NCI-H446 (cell line): ENCODE data around the gene VMP1.
"Not testable (repeated sequence)": the region's sequence is repeated elsewhere in the genome, so short reads cannot be mapped to it uniquely, and the experiment has no call there.

ENCODE experiments used
- DNase-seq, 2 experiments: peaks; one replicate each; lab custom pipeline; 2025; lab: John Stamatoyannopoulos, UW

Gene VMP1

DNA sequence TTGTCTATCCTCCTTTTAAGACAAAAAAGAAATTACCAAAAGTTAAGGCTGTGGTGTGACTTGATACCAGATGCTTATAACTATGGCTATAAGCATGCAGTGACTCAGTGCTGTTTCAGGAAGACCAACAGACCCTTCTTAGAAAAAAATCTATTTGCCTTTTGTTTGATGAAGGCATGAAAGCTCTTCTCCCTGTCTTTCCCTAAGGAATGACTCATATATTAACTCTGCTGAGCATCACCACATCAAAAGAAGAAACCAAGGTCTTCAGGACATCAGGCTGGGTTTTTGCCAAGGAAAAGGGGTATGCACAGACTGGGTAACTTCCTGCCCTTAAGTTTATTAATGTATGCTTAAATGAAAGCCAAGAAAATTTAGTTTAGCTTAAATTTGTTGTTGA, 47.1 kb downstream of the VMP1 start:
- DNase-seq, result peak in 1 of 2 experiments; percentile 5

DNA sequence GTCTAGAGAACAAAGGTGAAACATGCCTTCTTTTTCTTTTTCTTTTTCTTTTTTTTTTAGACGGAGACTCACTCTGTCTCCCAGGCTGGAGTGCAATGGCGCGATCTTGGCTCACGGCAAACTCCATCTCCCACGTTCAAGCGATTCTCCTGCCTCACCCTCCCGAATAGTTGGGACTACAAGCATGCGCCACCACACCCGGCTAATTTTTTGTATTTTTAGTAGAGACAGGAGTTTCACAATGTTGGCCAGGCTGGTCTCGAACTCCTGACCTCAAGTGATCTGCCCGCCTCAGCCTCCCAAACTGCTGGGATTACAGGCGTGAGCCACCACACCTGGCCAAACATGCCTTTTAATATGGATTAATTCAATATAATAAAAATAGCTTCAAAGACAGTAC, 47.6 kb downstream of the VMP1 start:
- DNase-seq, result not testable (repeated sequence)

DNA sequence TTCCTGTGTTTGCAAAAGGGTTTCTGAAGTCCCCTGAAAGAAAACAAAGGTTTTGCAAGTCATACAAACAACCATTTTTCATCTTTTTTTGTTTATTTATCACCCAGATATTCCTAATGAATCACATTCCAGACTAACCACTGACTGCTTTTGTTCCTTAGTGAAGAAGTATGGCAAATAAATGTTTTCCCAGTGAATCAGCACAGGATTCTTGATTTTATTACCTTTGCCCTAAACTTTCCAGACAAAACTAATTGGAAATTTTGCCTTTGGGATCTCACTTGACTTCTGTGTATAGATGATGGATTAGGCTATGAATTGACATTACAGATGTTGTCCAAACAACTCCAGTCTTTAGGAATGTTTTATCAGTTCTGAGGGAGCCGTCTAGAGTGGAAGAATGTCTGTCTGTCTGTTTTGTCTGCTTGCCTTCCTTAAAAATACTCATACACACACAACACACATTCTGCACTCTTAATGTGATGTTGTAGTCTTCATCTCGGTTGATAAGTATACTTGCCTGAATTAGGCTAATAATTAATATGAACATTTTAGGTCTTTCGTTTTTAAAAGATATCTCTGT, 48.9 kb downstream of the VMP1 start:
- DNase-seq, result no peak

DNA sequence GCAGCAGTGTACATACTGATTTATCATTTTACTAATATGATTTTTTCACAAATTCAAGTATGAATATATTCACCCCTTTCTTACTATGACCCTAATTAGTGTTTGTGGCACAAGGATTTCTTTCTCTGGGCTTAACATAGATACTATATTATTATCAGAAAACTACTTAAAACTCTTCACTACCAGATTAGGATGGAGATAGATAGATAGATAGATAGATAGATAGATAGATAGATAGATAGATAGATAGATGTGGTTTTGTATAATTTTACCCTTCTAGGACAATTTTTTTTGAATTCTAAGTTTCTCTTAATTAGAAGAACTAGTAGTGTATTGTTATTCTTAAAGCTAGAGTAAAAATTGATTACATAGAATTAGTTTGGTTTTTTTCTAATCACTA, 49.6 kb downstream of the VMP1 start:
- DNase-seq, result no peak

DNA sequence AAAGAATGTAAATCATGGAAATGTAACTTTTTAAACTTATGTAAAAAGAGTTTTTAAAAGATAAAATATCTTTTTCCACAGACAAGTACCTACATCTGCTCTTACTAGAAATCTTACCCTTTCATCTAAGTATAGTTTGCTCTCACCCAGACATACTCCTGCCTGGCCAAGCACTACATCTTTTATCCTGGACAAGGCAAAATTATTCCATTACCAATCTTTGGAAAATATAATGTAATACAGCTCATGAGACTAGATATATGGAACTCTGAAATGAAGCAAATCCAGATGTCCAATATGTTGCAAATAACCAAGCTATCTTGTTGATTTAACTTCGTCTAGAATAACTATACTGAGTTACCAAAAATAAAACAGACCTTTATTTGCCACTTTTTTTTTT, 50.0 kb downstream of the VMP1 start:
- no peak for DNase-seq

DNA sequence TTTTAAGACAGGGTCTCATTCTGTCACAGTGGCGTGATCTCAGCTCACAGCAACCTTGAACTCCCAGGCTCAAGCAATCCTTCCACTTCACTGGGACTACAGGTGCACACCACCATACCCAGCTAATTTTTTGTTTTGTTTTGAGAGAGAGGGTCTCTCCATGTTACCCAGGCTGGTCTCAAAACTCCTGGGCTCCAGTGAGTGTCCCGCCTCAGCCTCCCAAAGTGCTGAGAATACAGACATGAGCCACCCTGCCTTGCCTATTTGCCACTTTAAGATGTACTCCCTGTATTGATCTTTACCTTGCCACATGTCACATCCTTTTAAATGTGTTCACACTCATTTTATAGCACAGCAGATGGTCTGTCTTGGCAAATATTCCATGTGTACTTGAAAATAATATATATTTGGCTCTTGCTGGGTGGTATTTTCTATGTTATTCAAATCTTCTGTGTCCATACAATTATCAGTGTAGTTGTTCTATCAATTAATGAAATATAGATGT, 50.5 kb downstream of the VMP1 start:
- peak in 1 of 2 experiments; percentile 37 for DNase-seq

DNA sequence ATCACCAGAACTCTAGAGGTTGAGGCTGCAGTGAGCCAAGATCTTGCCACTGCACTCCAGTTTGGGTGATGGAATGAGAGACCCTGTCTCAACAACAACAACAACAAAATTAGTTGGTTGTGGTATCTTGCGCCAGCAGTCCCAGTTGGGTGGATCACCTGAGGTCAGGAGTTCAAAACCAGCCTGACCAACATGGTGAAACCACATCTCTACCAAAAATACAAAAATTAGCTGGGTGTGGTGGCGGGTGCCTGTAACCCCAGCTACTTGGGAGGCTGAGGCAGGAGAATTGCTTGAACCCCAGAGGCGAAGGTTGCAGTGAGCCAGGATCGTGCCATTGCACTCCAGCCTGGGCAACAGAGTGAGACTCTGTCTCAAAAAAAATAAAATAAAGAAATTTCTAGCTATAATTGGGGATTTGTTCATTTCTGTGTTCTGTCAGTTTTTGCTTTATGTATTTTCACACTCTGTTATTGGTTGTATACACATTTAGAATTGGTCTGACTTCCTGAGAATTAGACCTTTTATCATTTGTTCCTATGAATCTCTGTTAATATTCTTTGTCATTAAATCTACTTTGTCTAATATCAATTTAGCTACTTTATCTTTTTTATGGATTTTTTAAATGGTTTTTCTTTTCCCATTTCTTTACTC, 51.7 kb downstream of the VMP1 start:
- DNase-seq, result not testable (repeated sequence)

DNA sequence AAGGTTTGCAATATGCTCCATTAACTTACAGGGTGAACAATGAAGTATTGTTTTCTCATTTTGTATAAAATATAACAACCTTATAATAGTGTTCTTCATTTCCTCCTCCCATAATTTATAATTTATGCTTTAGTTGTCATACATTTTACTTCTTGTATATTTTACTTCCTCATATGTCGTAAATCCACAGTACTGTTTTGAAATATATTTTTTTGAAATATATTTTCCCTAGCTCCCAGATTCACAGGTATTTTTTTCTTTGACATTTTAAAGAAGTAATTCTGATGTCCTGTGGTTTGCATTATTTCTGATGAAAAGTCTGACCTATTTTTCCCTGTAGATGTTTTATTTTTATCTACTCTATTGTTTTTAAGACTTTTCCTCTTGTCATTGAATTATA, 52.7 kb downstream of the VMP1 start:
- DNase-seq, result no peak

DNA sequence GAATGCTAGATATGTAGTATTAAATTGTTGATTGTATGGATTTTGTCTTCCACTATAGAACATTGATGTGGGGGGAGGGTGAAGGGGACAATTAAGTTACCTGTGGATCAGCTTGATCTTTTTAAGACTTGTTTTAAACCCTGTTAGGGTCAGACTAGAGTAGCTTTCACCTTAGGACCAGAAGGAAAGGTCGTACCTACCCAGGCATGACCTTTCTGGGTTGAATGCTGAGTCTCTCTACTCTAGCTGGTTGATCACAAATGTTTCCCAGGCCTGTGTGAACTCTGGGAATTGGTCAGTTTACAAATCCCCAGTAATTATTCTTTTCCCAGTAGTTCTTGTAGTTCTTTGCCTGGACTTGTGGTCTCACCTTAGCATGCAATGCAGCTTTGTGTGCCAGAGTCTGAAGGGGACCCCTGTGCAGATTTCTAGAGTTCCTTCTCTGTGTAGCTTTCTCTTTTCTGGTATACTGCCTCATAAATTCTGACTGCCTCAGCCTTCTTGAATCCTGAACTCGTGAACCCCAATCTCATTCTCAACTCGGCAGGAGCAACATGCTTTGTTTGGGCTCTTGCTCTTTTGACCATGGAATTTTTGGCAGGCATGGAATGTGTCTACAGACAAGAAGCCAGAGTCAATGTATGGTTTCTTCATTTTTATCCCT, 54.1 kb downstream of the VMP1 start:
- DNase-seq, result no peak

DNA sequence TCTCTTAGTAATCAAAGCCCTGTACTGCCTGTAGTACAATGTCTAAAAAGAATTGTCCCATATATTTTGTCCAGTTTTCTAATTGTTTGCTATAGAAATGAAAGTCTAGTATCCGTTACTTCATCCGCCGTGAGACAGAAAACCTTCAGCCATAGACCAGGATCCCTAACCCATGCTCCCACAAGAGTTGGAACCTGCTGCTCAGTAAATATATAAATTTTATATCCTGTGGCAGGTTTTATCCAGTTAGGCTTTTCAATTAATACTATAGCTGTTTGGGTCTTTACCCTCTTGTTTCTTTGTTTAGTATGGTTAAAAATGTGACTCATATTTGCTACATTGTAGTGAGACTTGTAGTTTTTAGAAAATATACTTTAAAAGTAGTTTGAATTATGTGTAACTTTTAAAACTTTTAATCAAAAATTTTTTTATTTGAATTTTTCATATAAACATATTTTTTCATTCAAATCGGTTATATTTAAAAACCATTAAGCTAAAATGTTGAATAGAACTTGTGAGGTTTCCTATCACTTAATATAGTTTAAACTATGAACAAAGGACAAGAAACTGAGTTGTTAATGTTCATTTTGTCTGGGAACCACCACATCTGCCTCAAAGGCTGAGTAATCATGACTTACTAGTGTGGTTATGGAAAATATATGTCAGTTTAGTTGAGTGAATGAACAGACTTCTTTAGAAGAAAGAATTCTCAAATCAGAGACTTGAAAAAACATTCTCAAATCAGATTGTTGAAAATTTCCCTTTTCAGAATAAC, 54.8 kb downstream of the VMP1 start:
- no peak for DNase-seq

DNA sequence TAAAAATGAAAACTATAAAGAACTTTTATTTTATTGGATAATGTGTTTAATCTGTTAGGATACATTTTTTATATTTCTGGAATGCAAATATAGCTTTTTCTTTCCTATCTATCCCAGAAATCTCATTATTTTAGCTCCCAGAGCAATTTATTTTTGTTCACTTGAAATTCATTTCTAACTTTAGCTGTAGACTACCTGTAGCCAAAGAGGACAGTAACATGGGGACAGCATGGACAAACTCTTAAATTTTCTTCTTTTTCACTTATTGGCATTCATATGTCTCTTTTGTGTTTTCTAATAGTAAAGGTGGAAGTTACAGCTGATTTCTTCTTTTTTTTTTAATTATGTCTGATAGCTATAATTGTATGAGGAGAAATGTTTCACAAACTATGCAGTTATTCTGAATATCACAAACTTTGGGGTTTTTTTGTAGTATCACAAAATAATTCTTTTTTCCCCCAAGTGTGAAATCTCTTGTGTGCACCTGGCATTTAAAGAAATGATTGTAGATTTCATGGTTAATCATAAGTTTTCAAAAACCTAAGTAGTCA, 55.4 kb downstream of the VMP1 start:
- no peak for DNase-seq

DNA sequence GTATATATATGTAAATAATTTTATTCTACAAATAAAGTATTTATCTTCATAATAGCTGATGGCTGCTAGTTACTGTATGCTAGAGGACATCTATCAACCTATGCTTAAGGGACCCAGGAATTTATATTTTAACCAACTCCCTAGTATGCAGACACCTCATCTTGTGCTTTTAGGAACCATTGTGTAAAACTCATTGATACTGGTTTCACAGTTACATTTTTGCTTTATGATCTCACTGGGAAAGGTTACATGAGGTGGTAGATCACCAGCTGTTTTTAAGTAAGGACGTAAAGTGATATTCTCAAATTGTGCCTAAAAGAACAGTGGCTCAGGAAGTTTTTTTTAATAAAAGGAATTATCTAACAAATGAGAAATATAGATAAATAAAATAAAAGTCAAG, 56.4 kb downstream of the VMP1 start:
- DNase-seq, result no peak

DNA sequence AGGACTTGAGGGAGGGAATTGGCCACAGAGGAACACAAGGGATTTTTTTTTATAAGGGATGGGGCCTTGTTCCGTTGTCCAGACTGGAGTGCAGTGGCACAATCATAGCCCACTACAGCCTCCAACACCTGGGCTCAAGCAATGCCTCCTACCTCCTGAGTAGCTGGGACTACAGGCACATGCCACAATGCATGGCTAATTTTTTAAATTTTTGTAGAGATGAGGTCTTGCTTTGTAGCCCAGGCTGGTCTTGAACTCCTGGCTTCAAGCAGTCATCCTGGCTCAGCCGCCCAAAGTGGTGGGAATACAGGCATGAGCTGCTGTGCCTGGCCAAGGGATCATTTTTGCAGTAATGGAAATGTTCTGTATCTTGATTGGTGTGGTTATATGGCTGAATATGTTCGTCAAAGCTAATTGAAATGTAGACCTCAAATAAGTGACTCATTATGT, 56.9 kb downstream of the VMP1 start:
- DNase-seq, result no peak

DNA sequence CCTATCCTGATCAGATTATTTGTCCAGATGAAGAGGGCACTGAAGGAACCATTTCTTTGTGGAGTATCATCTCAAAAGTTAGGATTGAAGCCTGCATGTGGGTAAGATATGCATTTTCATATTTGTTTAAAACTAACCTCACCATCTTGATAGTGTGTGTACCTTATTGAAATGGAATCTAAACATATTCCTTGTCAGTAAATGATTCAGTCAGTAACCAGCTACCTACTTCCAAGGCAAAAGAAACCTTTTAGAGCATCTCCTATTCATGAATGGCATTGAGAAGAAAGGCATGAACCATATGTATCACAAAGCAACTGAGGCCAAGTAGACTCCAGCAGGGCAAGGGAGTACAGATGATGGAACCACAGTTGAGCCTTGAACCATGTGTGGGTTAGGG, 57.6 kb downstream of the VMP1 start:
- DNase-seq, result no peak

DNA sequence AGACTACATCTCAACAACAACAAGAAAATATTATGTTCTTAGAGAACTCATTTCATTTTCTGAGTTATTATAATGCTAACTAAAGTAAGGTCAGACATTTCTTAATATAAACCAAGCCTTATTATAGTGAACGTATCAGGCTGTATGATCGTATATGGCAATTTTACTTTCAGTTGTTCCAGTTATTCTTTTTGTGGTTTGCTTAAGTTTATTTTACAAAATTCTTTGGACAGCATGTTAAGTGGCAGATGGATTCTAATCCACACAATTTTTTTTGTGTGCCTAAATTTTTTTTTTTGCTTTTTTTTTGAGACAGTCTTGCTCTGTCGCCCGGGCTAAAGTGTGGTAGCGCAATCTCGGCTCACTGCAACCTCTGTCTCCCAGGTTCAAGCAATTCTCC, 59.0 kb downstream of the VMP1 start:
- DNase-seq, result no peak

DNA sequence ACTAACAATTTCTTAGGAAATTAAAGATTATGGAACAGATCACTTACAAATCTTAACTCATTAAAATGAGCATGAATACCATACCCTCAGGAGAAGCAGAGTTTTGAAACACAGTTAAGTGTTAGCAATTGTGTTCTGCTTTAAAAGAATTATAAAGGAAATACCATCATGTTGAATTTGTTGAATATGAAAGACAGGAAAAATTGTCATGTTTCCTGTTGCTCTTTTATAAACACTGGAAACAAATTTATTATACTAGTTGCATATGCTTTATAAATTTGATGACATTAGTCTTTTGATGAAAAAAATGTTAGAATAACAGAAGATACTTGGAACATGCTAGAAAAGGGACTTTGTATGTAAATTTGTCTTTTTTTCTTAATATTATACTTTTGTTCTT, 59.7 kb downstream of the VMP1 start:
- no peak for DNase-seq

DNA sequence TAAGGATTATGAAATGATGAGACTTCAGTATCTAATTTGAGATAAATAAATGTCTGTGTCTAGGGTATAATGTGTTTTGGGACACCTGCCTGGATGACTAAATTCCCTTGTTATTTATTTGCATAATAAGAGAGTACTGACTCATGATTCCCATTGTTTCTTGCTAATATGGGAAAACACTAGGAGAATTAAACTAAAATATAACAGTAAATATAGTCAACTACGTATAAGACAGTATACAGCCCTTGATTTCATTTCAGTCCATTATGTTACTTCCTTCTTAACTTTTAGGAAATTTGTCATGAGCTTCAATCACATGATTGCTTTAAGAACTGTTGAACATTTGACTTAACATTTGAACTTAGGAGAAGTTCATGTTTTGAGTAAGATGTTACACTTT, 62.4 kb downstream of the VMP1 start:
- no peak for DNase-seq

DNA sequence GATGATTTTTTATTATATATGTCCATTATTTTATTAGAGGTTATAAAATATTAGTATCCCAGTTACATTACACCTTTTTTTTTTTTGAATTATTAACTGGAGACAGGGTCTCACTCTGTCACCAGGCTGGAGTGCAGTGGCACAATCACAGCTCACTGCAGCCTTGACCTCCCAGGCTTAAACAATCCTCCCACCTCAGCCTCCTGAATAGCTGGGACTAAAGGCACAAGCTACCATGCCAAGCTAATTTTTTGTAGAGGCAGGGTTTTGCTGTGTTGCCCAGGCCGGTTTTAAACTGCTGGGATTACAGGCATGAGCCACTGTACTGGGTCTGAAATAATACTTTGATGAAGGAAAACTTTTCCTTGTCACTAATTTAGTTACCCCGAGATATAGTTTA, 63.6 kb downstream of the VMP1 start:
- DNase-seq, result no peak

DNA sequence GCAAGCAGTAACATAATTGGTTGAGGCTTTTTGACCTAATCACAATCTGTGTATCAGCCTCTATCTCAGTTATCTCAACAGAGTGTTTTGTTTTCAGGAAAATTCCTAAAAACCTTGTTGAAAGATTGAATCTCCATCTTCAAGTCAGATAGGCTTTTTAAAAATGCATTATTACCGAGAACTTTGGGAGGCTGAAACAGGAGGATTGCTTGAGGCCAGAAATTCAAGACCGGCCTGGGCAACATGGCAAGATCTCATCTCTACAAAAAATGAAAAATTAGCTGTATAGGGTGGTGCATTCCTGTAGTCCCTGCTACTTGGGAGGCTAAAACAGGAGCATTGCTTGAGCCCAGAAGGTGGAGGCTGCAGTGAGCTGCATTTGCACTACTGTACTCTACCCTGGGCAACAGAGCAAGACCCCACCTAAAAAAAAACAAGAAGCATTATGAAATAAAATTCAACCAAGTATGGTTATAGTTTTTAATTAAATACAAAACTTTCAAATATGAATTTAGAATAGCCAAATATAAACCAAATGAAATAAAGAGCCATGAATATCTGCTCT, 68.4 kb downstream of the VMP1 start:
- DNase-seq, result no peak

DNA sequence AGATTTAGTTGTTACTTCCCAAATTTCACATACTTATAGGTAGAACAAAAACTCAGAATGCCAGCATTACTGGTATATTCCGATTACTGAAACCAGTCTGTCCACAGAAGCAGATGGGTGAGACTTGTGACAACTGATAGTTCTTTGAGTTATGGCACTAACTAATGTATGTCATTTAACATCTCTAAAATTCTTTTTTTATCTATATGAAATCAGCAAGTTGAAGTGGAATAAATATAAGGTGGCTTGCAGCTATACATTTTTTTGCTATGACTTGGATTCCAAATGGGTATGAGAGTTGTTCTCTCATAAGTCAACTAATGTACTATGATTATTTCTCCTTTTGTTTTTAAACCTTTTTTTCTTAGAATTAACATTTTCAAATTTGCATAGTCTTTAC, 69.1 kb downstream of the VMP1 start:
- no peak for DNase-seq

DNA sequence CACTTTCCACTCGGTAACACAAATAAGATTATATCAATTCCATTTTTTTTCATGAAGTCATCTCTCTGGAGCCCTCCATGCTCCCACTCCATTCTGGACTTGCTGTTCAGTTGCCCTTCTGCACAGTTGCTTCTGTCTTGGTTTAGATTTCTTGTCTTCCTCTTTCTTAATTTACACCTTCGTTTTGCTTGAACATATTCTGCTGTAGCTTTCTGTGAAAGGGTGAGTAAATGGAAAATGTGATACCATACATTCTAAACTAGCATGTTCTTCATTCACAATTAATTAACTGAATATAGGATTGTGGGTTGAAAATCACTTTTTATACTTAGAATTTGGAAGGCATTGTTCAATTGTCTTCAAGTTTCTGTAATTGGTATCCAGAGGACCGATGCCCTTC, 69.6 kb downstream of the VMP1 start:
- DNase-seq, result no peak

DNA sequence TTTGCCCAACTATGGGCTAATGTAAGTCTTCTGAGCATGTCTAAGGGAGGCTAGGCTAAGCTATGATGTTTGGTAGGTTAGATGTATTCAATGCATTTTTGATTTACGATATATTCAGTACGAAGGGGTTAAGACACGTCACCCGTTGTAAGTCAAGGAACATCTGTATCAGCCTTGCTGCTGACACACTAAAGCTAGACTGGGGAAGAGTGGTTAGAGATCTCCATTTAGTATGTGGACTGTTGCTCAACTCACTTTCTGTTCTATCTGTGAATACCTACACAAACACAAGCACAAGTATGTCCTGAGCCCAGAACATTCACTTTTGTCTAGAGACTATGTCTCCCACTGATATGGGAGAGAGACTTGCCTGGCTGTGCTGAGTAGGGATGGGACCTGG, 71.5 kb downstream of the VMP1 start:
- no peak for DNase-seq
